ENCODE results near the gene UPK1B. TPM values are rescaled to one million over a fixed set of nuclear protein-coding genes. Genes with fewer than 3 reads are reported as not detected.

The UPK1B gene
- total RNA-seq, 1 donor from 2014 or later = not detected

- DNase-seq (ENCODE audit: low spot score) (no peak), ATAC-seq (no peak)
These were observed 70.3 kb downstream of the UPK1B start for GRCh38 chr3:119243712-119244111.

GRCh38 chr3:119245778-119246177, 72.4 kb downstream of the UPK1B start:
- ATAC-seq (no peak), DNase-seq (ENCODE audit: low spot score) (no peak)

Other genes with a start within 250 kb of the UPK1B start
- 0.08 TPM for gene IGSF11, start 138.8 kb upstream of the UPK1B start, total RNA-seq
- gene TEX55, start 27.4 kb upstream of the UPK1B start, total RNA-seq = not detected
- gene B4GALT4, start 67.3 kb downstream of the UPK1B start, total RNA-seq = 7.5 TPM
- gene ARHGAP31, start 120.8 kb downstream of the UPK1B start, total RNA-seq = 2.9 TPM